Type B pancreatic cell (in vitro differentiated cells): ENCODE data around the gene SNAPC3. TPM values are rescaled to one million over a fixed set of nuclear protein-coding genes. Genes with fewer than 3 reads are reported as not detected.

Experiments
- DNase-seq: peaks from one replicate; pipeline ENCODE4 v3.0.0; 2021; ENCODE audit warnings: mixed read lengths; ENCODE audit not compliant: unreplicated experiment; ENCODE audit errors: extremely low spot score
- H3K27ac Mint-ChIP-seq: 2 replicates; pipeline ENCODE4 v1.8.0; 2021; ENCODE audit warnings: mild to moderate bottlenecking, mixed read lengths
- H3K27me3 Mint-ChIP-seq: 2 replicates; pipeline ENCODE4 v1.8.0; 2021; ENCODE audit warnings: mixed read lengths
- H3K36me3 Mint-ChIP-seq: 2 replicates; pipeline ENCODE4 v1.8.0; 2021; ENCODE audit warnings: mixed read lengths
- H3K4me1 Mint-ChIP-seq: one replicate; pipeline ENCODE4 v1.8.0; 2021; ENCODE audit warnings: mixed read lengths; ENCODE audit not compliant: unreplicated experiment
- H3K4me3 Mint-ChIP-seq: 2 replicates; pipeline ENCODE4 v1.8.0; 2021; ENCODE audit warnings: mild to moderate bottlenecking, mixed read lengths
- H3K9me3 Mint-ChIP-seq: 2 replicates; pipeline ENCODE4 v1.8.0; 2021; ENCODE audit warnings: mixed read lengths
- total RNA-seq: library from RNA; stranded (reverse); gene quantifications from 2 replicates; pipeline ENCODE4 v1.2.1, GENCODE V29; 2021; ENCODE audit warnings: low replicate concordance
- TF ChIP-seq, protein P1 (sequence below): fragments of 200-600 bp; sonication (generic); conservative IDR thresholded peaks from 2 replicates; pipeline ENCODE4 v1.5.0; 2021; ENCODE audit warnings: antibody characterized with exemption, mild to moderate bottlenecking

The SNAPC3 gene
- total RNA-seq, 1 donor from 2014 or later = 42.6 TPM

DNA sequence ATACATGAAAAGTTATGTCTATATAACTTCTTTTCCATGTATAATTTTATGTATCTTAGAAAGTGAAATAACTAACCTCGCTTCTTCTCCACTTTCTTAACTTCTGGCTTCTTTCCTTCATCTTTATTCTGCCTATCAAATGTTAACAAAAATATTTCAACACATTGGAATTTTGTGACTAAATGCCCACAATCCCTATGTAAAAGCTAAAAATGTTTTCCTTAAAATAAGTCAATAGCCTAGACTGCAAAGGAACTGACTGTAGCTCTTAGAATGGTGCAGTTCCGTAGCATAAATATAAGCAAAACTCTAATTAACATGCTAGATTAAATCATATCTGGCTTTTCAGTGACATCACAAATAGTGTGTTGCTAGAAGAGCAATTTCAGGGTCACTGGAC lies 47.2 kb downstream of the SNAPC3 start:
- H3K4me1 Mint-ChIP-seq = no peaks in the 10 kb centered on the region
- no peak overlapping the region for H3K4me3 Mint-ChIP-seq
- DNase-seq = no peak
- TF ChIP-seq, protein P1, sequence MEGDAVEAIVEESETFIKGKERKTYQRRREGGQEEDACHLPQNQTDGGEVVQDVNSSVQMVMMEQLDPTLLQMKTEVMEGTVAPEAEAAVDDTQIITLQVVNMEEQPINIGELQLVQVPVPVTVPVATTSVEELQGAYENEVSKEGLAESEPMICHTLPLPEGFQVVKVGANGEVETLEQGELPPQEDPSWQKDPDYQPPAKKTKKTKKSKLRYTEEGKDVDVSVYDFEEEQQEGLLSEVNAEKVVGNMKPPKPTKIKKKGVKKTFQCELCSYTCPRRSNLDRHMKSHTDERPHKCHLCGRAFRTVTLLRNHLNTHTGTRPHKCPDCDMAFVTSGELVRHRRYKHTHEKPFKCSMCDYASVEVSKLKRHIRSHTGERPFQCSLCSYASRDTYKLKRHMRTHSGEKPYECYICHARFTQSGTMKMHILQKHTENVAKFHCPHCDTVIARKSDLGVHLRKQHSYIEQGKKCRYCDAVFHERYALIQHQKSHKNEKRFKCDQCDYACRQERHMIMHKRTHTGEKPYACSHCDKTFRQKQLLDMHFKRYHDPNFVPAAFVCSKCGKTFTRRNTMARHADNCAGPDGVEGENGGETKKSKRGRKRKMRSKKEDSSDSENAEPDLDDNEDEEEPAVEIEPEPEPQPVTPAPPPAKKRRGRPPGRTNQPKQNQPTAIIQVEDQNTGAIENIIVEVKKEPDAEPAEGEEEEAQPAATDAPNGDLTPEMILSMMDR = no peak
- no peak overlapping the region for H3K27ac Mint-ChIP-seq
- H3K27me3 Mint-ChIP-seq = no peaks in the 10 kb centered on the region
- peaks cover 17% of the 10 kb centered on the region for H3K36me3 Mint-ChIP-seq
- no peaks in the 10 kb centered on the region for H3K9me3 Mint-ChIP-seq

DNA sequence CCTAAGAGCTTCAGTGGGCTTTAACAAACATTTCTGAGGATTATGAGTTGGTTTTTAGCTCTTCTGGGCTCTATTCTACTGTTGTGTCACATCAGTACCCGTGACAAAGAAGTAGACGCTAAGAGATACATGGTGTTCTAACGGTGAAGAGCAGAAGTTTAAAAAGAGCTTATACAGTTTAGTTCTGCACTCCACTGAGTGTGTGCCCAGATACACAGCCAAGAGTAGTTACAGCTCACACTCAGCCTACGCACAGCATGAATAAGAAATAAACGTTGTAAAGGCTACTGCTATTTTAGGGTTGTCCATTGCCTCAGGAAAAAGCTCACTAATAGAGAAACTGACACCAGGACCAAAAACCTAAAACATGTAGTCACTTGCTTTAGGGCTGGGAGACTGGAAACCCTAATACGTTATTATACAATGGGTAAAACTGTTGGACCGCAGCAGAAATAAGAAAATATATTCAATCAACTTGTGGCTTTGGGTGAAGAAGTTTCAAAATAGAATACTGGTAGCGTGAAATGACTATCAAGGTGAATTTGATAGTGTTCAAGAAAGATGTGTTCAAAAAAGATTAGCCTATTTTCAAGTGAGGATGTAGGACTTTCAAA lies 53.4 kb downstream of the SNAPC3 start:
- TF ChIP-seq, protein P1 = no peak
- H3K27me3 Mint-ChIP-seq = no peaks in the 10 kb centered on the region
- peaks cover 6% of the 10 kb centered on the region for H3K36me3 Mint-ChIP-seq
- H3K4me3 Mint-ChIP-seq = no peak overlapping the region
- no peaks in the 10 kb centered on the region for H3K9me3 Mint-ChIP-seq
- no peaks in the 10 kb centered on the region for H3K4me1 Mint-ChIP-seq
- DNase-seq = no peak
- no peak overlapping the region for H3K27ac Mint-ChIP-seq

DNA sequence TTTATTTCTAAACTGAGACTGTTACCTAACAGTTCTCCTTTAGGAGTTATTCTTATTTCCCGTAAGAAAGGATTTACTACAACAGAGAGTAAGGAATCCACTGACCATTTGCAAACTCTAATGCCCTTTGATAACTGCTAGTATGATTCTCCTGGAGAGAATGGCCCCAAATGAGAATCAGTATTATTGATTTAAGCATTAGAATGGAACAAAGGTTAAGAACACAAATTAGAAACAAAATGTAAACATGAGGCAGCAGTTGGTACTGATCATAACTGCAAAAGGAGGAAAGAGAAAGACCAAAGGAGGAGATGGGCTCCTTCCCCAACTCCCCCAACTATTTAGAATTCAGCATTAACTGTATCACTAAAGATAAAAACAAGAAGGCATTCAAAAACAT lies 57.4 kb downstream of the SNAPC3 start:
- Mint-ChIP-seq H3K27me3 (no peaks in the 10 kb centered on the region), H3K4me1 (peaks cover 12% of the 10 kb centered on the region), H3K36me3 (peaks cover 15% of the 10 kb centered on the region), H3K4me3 (no peak overlapping the region), H3K27ac (no peak overlapping the region), H3K9me3 (no peaks in the 10 kb centered on the region)
- TF ChIP-seq, protein P1 = no peak
- no peak for DNase-seq

DNA sequence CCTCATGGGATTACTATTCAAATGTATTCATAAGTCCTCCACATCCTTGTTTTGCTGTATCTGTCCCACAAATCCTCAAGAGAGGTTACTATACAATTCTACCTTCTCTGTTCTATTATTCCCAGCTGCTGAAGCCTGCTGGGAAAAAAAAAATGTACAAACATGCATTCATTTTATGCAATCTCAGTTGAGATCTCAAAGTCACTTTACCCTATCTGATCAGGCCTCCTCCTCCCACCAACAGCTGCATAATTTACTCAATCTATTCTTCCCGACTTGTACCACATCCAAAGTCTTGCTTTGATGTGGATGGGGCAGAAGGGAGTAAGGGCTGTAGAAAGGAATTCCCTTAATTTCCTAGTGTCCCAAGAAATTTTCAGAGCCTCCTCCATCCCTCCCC lies 59.5 kb downstream of the SNAPC3 start:
- Mint-ChIP-seq H3K27ac (no peak overlapping the region), H3K36me3 (peaks cover 25% of the 10 kb centered on the region)
- TF ChIP-seq, protein P1 = no peak

DNA sequence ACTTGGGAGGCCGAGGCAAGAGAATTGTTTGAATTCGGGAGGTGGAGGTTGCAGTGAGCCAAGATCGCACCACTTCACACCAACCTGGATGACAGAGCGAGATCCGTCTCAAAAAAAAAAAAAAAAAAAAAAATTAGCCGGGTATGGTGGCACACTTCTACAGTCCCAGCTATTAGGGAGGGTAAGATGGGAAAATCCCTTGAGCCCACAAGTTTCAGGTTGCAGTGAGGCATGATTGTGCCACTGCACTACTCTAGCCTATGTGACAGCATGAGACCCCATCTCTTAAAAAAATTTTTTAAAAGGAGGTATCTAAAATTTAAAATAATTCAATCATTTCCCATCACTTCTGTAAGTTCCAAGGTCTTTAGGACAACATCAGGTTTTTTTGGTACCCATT lies 62.1 kb downstream of the SNAPC3 start:
- Mint-ChIP-seq H3K27me3 (no peaks in the 10 kb centered on the region), H3K9me3 (no peaks in the 10 kb centered on the region), H3K4me1 (peaks cover 12% of the 10 kb centered on the region), H3K27ac (no peak overlapping the region), H3K36me3 (peaks cover 28% of the 10 kb centered on the region), H3K4me3 (no peak overlapping the region)
- TF ChIP-seq, protein P1 = no peak
- DNase-seq = no peak

More for the DNA sequence above, 59.5 kb downstream of the SNAPC3 start:
- H3K9me3 Mint-ChIP-seq = no peaks in the 10 kb centered on the region
- DNase-seq = no peak
- H3K27me3 Mint-ChIP-seq = no peaks in the 10 kb centered on the region
- peaks cover 12% of the 10 kb centered on the region for H3K4me1 Mint-ChIP-seq
- H3K4me3 Mint-ChIP-seq = no peak overlapping the region
